Liver (tissue), 3 donors: Measurements from ENCODE around the gene HHIPL2.

Experiments used
- GABPA ChIP-seq, 2 donors: IDR thresholded peaks in 1 of 2; conservative IDR thresholded peaks in 1 of 2; 2 replicates each; pipeline ENCODE4 v1.6.1; 2016; ENCODE audit warnings: antibody characterized with exemption in 2 of 2, mild to moderate bottlenecking in 1 of 2, moderate library complexity in 1 of 2
- HNF4G ChIP-seq: IDR thresholded peaks from 2 replicates; pipeline ENCODE4 v1.6.1; 2016; ENCODE audit warnings: antibody characterized with exemption
- REST ChIP-seq: IDR thresholded peaks from 2 replicates; pipeline ENCODE4 v1.6.1; 2016; ENCODE audit warnings: antibody characterized with exemption, mild to moderate bottlenecking
- RXRA ChIP-seq, 2 donors: IDR thresholded peaks; 2 replicates each; pipeline ENCODE4 v1.6.1; 2017 to 2018; ENCODE audit warnings: antibody characterized with exemption in 2 of 2, mild to moderate bottlenecking in 1 of 2
- TAF1 ChIP-seq: conservative IDR thresholded peaks from 2 replicates; pipeline ENCODE4 v1.6.1; 2016; ENCODE audit warnings: antibody characterized with exemption, mild to moderate bottlenecking
- TF ChIP-seq, protein P1 (sequence below): fragments of 150-350 bp; IDR thresholded peaks from 2 replicates; pipeline ENCODE4 v1.5.1; 2017; ENCODE audit warnings: improper control_type of control experiment, low read depth, low read length; ENCODE audit not compliant: missing input control
- TF ChIP-seq, protein P2 (sequence below): IDR thresholded peaks from 2 replicates; pipeline ENCODE4 v1.6.1; 2016; ENCODE audit warnings: antibody characterized with exemption
- donor health status: healthy.
- donor health status: healthy.

GRCh38 chr1:222594789-222595188 is 46.9 kb upstream of the HHIPL2 start:
- TF ChIP-seq, protein P1, sequence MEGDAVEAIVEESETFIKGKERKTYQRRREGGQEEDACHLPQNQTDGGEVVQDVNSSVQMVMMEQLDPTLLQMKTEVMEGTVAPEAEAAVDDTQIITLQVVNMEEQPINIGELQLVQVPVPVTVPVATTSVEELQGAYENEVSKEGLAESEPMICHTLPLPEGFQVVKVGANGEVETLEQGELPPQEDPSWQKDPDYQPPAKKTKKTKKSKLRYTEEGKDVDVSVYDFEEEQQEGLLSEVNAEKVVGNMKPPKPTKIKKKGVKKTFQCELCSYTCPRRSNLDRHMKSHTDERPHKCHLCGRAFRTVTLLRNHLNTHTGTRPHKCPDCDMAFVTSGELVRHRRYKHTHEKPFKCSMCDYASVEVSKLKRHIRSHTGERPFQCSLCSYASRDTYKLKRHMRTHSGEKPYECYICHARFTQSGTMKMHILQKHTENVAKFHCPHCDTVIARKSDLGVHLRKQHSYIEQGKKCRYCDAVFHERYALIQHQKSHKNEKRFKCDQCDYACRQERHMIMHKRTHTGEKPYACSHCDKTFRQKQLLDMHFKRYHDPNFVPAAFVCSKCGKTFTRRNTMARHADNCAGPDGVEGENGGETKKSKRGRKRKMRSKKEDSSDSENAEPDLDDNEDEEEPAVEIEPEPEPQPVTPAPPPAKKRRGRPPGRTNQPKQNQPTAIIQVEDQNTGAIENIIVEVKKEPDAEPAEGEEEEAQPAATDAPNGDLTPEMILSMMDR, result no peak
- TF ChIP-seq, protein P2, sequence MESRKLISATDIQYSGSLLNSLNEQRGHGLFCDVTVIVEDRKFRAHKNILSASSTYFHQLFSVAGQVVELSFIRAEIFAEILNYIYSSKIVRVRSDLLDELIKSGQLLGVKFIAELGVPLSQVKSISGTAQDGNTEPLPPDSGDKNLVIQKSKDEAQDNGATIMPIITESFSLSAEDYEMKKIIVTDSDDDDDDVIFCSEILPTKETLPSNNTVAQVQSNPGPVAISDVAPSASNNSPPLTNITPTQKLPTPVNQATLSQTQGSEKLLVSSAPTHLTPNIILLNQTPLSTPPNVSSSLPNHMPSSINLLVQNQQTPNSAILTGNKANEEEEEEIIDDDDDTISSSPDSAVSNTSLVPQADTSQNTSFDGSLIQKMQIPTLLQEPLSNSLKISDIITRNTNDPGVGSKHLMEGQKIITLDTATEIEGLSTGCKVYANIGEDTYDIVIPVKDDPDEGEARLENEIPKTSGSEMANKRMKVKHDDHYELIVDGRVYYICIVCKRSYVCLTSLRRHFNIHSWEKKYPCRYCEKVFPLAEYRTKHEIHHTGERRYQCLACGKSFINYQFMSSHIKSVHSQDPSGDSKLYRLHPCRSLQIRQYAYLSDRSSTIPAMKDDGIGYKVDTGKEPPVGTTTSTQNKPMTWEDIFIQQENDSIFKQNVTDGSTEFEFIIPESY, result no peak
- TF ChIP-seq GABPA (IDR thresholded peaks at IDR 0.05 in 1 of 2, conservative IDR thresholded peaks at IDR 0.05 in 1 of 2) (no peak), REST (no peak), HNF4G (no peak), TAF1 (no peak), RXRA (IDR thresholded peaks at IDR 0.05) (no peak)
